Endothelial cell (in vitro differentiated cells): ENCODE results near the gene NOL4L. TPM values are rescaled to one million over a fixed set of nuclear protein-coding genes. Genes with fewer than 3 reads are reported as not detected.
A peak's percentile ranks its signal among the peaks of the same experiment; 100 is the strongest.
"Not testable (repeated sequence)": the region's sequence is repeated elsewhere in the genome, so short reads cannot be mapped to it uniquely, and the experiment has no call there.

ENCODE experiments used
- DNase-seq: peaks from one replicate; pipeline ENCODE4 v3.0.0; 2021; ENCODE audit warnings: low spot score
- H3K27ac Mint-ChIP-seq: one replicate; pipeline ENCODE4 v1.8.0; 2021; ENCODE audit warnings: mixed read lengths, inconsistent platforms; ENCODE audit not compliant: unreplicated experiment
- H3K27me3 Mint-ChIP-seq: one replicate; pipeline ENCODE4 v1.8.0; 2021; ENCODE audit warnings: mild to moderate bottlenecking, moderate library complexity, mixed read lengths, inconsistent platforms; ENCODE audit not compliant: unreplicated experiment
- H3K36me3 Mint-ChIP-seq: one replicate; pipeline ENCODE4 v1.8.0; 2021; ENCODE audit warnings: mild to moderate bottlenecking, low read depth, mixed read lengths, inconsistent platforms; ENCODE audit not compliant: unreplicated experiment
- H3K4me1 Mint-ChIP-seq: one replicate; pipeline ENCODE4 v1.8.0; 2021; ENCODE audit warnings: mild to moderate bottlenecking, mixed read lengths, inconsistent platforms; ENCODE audit not compliant: unreplicated experiment
- H3K4me3 Mint-ChIP-seq: one replicate; pipeline ENCODE4 v1.8.0; 2021; ENCODE audit warnings: mild to moderate bottlenecking, mixed read lengths, inconsistent platforms; ENCODE audit not compliant: unreplicated experiment
- H3K9me3 Mint-ChIP-seq: one replicate; pipeline ENCODE4 v1.8.0; 2021; ENCODE audit warnings: mixed read lengths, inconsistent platforms; ENCODE audit not compliant: unreplicated experiment
- total RNA-seq: library from RNA; stranded (reverse); fragmentation: NEBNext Ultra II Directional; extraction: Animal tissue kit (Norgen Biotek cat#: 25700); gene quantifications from one replicate; pipeline ENCODE4 v1.2.1, GENCODE V29; 2021; ENCODE audit not compliant: unreplicated experiment
- TF ChIP-seq, protein P1 (sequence below): fragments of 200-600 bp; sonication (generic); IDR thresholded peaks from one replicate; pipeline ENCODE4 v1.5.0; 2021; ENCODE audit warnings: antibody characterized with exemption; ENCODE audit not compliant: unreplicated experiment

NOL4L gene
- total RNA-seq, 1 donor from 2014 or later: 150 TPM

DNA sequence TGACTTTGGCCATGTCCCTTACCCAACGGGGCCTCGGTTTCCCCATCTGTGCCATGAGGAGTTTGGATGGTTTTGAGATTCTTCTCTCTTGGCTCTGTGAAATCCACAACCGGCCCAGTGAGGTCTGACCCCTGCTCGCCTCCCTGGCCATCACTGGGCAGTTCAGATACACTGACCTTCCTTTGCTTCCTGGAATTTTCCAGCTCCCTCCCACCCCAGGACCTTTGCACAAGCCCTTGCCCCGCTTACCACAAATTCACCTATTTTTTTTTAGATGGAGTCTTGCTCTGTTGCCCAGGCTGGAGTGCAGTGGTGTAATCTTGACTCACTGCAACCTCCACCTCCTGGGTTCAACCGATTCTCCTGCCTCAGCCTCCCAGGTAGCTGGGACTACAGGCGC lies 12.6 kb upstream of the NOL4L start:
- H3K27ac Mint-ChIP-seq: no peak overlapping the region
- H3K27me3 Mint-ChIP-seq: peaks cover 10% of the 10 kb centered on the region
- TF ChIP-seq, protein P1, sequence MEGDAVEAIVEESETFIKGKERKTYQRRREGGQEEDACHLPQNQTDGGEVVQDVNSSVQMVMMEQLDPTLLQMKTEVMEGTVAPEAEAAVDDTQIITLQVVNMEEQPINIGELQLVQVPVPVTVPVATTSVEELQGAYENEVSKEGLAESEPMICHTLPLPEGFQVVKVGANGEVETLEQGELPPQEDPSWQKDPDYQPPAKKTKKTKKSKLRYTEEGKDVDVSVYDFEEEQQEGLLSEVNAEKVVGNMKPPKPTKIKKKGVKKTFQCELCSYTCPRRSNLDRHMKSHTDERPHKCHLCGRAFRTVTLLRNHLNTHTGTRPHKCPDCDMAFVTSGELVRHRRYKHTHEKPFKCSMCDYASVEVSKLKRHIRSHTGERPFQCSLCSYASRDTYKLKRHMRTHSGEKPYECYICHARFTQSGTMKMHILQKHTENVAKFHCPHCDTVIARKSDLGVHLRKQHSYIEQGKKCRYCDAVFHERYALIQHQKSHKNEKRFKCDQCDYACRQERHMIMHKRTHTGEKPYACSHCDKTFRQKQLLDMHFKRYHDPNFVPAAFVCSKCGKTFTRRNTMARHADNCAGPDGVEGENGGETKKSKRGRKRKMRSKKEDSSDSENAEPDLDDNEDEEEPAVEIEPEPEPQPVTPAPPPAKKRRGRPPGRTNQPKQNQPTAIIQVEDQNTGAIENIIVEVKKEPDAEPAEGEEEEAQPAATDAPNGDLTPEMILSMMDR: no peak
- no peaks in the 10 kb centered on the region for H3K36me3 Mint-ChIP-seq
- no peak overlapping the region for H3K4me3 Mint-ChIP-seq
- H3K4me1 Mint-ChIP-seq: no peaks in the 10 kb centered on the region
- no peaks in the 10 kb centered on the region for H3K9me3 Mint-ChIP-seq
- no peak for DNase-seq

GRCh38 chr20:32596681-32597252 lies 11.6 kb upstream of the NOL4L start:
- TF ChIP-seq, protein P1: no peak
- no peaks in the 10 kb centered on the region for H3K36me3 Mint-ChIP-seq

GRCh38 chr20:32595143-32595542 lies 10.0 kb upstream of the NOL4L start:
- no peaks in the 10 kb centered on the region for H3K4me1 Mint-ChIP-seq
- H3K9me3 Mint-ChIP-seq: no peaks in the 10 kb centered on the region
- H3K36me3 Mint-ChIP-seq: no peaks in the 10 kb centered on the region
- H3K27me3 Mint-ChIP-seq: peaks cover 8% of the 10 kb centered on the region
- H3K4me3 Mint-ChIP-seq: peak overlapping the region; percentile 9
- DNase-seq: no peak
- TF ChIP-seq, protein P1: no peak
- H3K27ac Mint-ChIP-seq: no peak overlapping the region

More at GRCh38 chr20:32596681-32597252, 11.6 kb upstream of the NOL4L start:
- H3K9me3 Mint-ChIP-seq: no peaks in the 10 kb centered on the region
- H3K27ac Mint-ChIP-seq: no peak overlapping the region
- peaks cover 11% of the 10 kb centered on the region for H3K27me3 Mint-ChIP-seq
- no peak overlapping the region for H3K4me3 Mint-ChIP-seq
- no peaks in the 10 kb centered on the region for H3K4me1 Mint-ChIP-seq
- no peak for DNase-seq

DNA sequence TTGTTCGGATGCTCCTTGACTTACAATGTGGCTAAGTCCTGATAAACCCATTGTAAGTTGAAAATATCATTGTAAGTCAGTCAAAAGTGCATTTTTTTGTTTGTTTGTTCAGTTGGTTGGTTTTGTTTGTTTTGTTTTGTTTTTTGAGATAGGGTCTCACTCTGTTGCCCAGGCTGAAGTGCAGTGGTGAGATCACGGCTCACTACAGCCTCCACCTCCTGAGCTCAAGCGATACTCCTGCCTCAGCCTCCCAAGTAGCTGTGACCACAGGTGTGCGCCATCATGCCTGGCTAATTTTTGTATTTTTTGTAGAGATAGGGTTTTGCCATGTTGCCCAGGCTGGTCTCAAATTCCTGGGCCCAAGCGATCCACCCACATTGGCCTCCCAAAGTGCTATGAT lies 9.5 kb upstream of the NOL4L start:
- not testable (repeated sequence) for H3K27me3 Mint-ChIP-seq, H3K27ac Mint-ChIP-seq, H3K4me1 Mint-ChIP-seq, H3K4me3 Mint-ChIP-seq, H3K9me3 Mint-ChIP-seq, DNase-seq, H3K36me3 Mint-ChIP-seq

- TF ChIP-seq, protein P1: no peak
- H3K4me3 Mint-ChIP-seq: no peak overlapping the region
Measured at GRCh38 chr20:32594204-32594603, 9.1 kb upstream of the NOL4L start.

DNA sequence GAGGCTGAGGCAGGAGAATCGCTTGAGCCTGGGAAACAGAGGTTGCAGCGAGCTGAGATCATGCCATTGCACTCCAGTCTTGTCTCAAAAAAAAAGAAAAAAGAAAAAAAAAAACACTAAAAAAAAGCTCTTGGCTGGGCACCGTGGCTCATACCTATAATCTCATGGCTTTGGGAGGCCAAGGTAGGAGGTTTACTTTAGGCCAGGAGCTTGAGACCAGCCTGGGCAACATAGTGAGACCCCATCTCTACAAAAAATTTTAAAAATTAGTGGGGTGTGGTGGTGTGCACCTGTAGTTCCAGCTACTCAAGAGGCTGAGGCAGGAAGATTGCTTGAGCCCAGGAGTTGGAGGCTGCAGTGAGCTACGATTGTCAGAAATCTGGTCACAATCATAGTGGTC lies 7.5 kb upstream of the NOL4L start:
- H3K27ac Mint-ChIP-seq, H3K4me1 Mint-ChIP-seq, DNase-seq, H3K27me3 Mint-ChIP-seq, H3K4me3 Mint-ChIP-seq, H3K36me3 Mint-ChIP-seq, H3K9me3 Mint-ChIP-seq: not testable (repeated sequence)

More at GRCh38 chr20:32594204-32594603, 9.1 kb upstream of the NOL4L start:
- Mint-ChIP-seq H3K27me3 (peaks cover 8% of the 10 kb centered on the region), H3K27ac (no peak overlapping the region), H3K4me1 (no peaks in the 10 kb centered on the region), H3K9me3 (no peaks in the 10 kb centered on the region), H3K36me3 (no peaks in the 10 kb centered on the region)
- no peak for DNase-seq
